Thyroid gland (tissue), 4 donors: ENCODE data around the gene LHPP. TPM values are rescaled to one million over a fixed set of nuclear protein-coding genes. Genes with fewer than 3 reads are reported as not detected.
A peak's percentile ranks its signal among the peaks of the same experiment; 100 is the strongest.

Experiments
- DNase-seq, 2 donors: peaks; one replicate each; pipeline ENCODE4 v3.0.0-alpha.2; 2019
- H3K27ac ChIP-seq, 3 donors: fragments of 200-600 bp; sonication (generic); 1 replicate in 2 of 3; 2 replicates in 1 of 3; pipeline ENCODE4 v1.5.1; 2016 to 2019; ENCODE audit warnings: mild to moderate bottlenecking in 1 of 3, moderate library complexity in 1 of 3
- H3K27me3 ChIP-seq: fragments of 200-600 bp; sonication (generic); one replicate; pipeline ENCODE4 v1.5.1; 2019
- H3K36me3 ChIP-seq, 2 donors: fragments of 200-600 bp; sonication (generic); one replicate each; pipeline ENCODE4 v1.5.1; 2016 to 2019
- H3K4me1 ChIP-seq, 2 donors: fragments of 200-600 bp; sonication (generic); one replicate each; pipeline ENCODE4 v1.5.1; 2017 to 2019
- H3K4me3 ChIP-seq, 3 donors: fragments of 200-600 bp; sonication (generic); replicated peaks in 1 of 3; 1 replicate in 2 of 3; 2 replicates in 1 of 3; pipeline ENCODE4 v1.5.1; 2016; ENCODE audit warnings: mild to moderate bottlenecking in 1 of 3
- H3K9me3 ChIP-seq: fragments of 200-600 bp; sonication (generic); one replicate; pipeline ENCODE4 v1.5.1; 2017
- POLR2A ChIP-seq, 2 donors: fragments of 450-650 bp; IDR thresholded peaks; one replicate each; pipeline ENCODE4 v1.6.1; 2017; ENCODE audit warnings: antibody characterized with exemption in 2 of 2, mild to moderate bottlenecking in 2 of 2, moderate library complexity in 1 of 2
- WGBS, 2 donors: methylation state at CpG; one replicate each; pipeline ENCODE4 v1.1.5; 2017; 5-methylcytosine and 5-hydroxymethylcytosine counted together
- intact Hi-C: fragments of 100-400 bp; cut with DNase I; formaldehyde crosslinking; loops from one replicate; pipeline ENCODE4 v1.15.1; 2023
- total RNA-seq, 4 donors: library from RNA; depleted of rRNA; stranded (reverse); fragments of >200 nt; gene quantifications; one replicate each; pipeline ENCODE4 v1.2.3, GENCODE V29; 2016
- TF ChIP-seq, protein P1 (sequence below), 6 experiments: fragments of 200-600 bp in 3 of 6; fragments of 450-650 bp in 3 of 6; sonication (generic) in 3 of 6; IDR thresholded peaks; one replicate each; pipeline ENCODE4 v1.5.1; 2016 to 2019; ENCODE audit warnings: antibody characterized with exemption in 6 of 6, mild to moderate bottlenecking in 2 of 6, inconsistent platforms in 1 of 6, moderate library complexity in 1 of 6

Gene LHPP
- total RNA-seq, 4 donors from 2014 or later, result 8.3 to 69.9 (median 48.3) TPM

DNA sequence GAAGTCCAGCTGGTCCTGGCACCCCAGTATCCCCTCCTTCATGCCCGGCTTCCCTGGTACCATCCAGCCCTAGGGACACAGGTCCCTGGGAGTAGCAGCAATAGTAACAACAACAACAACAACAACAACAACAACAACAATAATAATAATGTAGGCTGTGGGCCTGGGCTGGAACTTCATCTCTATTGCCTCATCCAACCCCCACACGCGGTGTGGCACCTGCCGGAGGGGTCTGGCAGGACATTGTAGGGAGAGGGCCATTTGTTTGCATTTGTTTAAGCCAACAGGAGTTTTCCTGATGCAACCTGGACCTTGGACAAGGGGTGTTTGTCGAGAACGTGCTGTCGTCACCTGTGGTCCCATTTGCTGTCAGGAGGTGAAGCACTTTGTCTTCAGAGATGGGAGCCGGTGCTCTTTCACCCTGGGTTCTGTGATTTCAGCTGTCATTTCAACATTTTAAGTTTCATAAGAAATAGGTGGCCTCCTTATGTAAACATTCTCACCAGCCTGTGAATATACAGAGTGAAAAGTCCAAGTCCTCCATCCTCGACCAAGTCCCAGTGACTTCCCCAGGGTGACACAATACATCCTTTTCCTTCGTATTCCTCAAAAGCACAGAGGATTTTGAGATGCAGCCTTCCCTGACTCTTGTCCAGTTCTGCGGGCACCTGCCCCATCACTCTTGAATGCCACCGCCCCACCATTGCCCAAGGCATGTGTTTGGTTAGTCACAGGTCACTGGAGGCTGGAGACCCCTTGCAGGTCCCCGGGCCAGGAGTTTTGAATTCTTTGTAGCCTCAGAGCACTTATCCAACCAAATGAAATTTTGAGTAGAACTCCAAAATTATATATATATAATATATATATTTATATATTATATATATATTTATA, 9.2 kb downstream of the LHPP start:
- WGBS, 2 donors, result 68 to 70% methylated on average over 13 of the region's 13 CpGs
- no peaks in the 10 kb centered on the region for H3K27me3 ChIP-seq
- no peaks in the 10 kb centered on the region for H3K9me3 ChIP-seq
- H3K4me3 ChIP-seq, result no peak overlapping the region
- DNase-seq, result peak; percentile 85 to 87
- peaks cover 12 to 13% of the 10 kb centered on the region in 2 donors for H3K4me1 ChIP-seq
- intact Hi-C loops, result no loop called here
- H3K36me3 ChIP-seq, result no peaks in the 10 kb centered on the region
- no peak for TF ChIP-seq POLR2A (IDR thresholded peaks at IDR 0.05)
- TF ChIP-seq, protein P1, sequence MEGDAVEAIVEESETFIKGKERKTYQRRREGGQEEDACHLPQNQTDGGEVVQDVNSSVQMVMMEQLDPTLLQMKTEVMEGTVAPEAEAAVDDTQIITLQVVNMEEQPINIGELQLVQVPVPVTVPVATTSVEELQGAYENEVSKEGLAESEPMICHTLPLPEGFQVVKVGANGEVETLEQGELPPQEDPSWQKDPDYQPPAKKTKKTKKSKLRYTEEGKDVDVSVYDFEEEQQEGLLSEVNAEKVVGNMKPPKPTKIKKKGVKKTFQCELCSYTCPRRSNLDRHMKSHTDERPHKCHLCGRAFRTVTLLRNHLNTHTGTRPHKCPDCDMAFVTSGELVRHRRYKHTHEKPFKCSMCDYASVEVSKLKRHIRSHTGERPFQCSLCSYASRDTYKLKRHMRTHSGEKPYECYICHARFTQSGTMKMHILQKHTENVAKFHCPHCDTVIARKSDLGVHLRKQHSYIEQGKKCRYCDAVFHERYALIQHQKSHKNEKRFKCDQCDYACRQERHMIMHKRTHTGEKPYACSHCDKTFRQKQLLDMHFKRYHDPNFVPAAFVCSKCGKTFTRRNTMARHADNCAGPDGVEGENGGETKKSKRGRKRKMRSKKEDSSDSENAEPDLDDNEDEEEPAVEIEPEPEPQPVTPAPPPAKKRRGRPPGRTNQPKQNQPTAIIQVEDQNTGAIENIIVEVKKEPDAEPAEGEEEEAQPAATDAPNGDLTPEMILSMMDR (IDR thresholded peaks at IDR 0.05), result no peak
- no peak overlapping the region for H3K27ac ChIP-seq

DNA sequence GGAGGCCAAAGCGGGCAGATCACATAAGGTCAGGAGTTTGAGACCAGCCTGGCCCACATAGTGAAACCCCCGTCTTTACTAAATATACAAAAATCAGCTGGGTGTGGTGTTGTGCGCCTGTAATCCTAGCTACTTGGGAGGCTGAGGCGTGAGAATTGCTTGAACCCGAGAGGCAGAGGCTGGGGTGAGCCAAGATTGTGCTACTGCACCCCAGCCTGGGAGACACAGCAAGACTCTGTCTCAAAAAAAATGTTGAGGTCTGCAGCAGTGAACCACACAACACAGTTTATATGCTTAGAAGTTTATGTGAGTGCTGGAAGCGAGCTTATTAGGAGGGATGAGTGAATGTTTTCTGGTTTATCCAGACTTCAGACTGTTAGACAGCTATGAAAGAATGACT, 10.4 kb downstream of the LHPP start:
- Histone ChIP-seq H3K4me3 (no peak overlapping the region), H3K36me3 (no peaks in the 10 kb centered on the region), H3K9me3 (no peaks in the 10 kb centered on the region), H3K27me3 (no peaks in the 10 kb centered on the region), H3K4me1 (peaks cover 7 to 20% of the 10 kb centered on the region in 2 donors), H3K27ac (no peak overlapping the region)
- TF ChIP-seq, protein P1 (IDR thresholded peaks at IDR 0.05), result no peak
- no peak for TF ChIP-seq POLR2A (IDR thresholded peaks at IDR 0.05)
- 90 to 93% methylated on average over 6 of the region's 6 CpGs for WGBS, 2 donors
- intact Hi-C loops, result no loop called here
- no peak for DNase-seq

DNA sequence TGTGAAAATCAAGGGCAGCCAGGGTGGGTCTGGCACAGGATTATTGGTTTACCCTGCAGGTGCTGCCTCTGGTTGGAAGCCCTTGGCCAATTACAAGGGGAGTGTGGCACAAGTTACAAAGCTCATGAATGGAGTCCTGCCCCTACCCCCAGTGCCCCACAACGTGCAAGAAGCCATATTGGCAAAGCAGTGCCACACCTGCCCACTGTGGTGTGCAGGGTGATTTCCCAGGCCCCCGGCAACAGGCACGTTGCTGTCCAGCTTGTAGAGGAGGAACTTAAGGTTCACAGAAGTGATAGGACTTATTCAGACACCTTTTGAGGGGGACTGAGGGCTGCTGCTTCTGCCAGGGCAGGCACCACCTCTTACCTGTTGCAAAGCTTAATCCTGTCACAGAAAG, 11.4 kb downstream of the LHPP start:
- H3K27me3 ChIP-seq, result no peaks in the 10 kb centered on the region
- intact Hi-C loops, result no loop called here
- TF ChIP-seq, protein P1 (IDR thresholded peaks at IDR 0.05), result no peak
- TF ChIP-seq POLR2A (IDR thresholded peaks at IDR 0.05), result no peak
- no peaks in the 10 kb centered on the region for H3K36me3 ChIP-seq
- peak overlapping the region in 2 of 3 donors; percentile 25 to 33 for H3K27ac ChIP-seq
- H3K9me3 ChIP-seq, result no peaks in the 10 kb centered on the region
- H3K4me1 ChIP-seq, result peaks cover 17 to 30% of the 10 kb centered on the region in 2 donors
- WGBS, 2 donors, result 74 to 80% methylated on average over 3 of the region's 3 CpGs
- no peak for DNase-seq
- no peak overlapping the region for H3K4me3 ChIP-seq

DNA sequence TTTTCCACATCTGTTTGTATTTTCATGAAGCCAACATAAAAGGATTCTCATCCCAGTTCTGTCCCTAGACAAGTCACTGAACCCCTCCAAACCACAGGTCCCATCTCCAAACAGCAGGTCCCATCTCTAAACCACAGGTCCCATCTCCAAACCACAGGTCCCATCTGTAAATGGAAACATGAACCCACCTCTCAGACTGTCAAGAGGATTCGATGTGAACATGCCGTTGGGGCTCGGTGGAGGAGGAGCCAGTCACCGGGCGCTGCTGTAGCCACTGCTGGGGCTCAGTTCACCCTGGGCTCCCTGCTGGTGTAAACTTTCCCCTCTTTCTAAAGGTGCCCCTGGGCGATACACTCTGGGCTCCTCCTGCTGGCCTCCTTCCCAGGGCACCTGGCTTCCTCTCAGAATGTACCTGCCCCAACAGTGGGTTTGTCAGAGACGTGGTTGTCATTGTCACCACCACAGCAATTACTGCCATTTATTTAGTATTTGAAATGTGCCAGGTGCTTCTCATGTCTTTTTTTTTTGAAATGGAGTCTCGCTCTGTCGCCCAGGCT, 13.0 kb downstream of the LHPP start:
- TF ChIP-seq, protein P1 (IDR thresholded peaks at IDR 0.05), result no peak
- TF ChIP-seq POLR2A (IDR thresholded peaks at IDR 0.05), result no peak
- DNase-seq, result no peak
- Histone ChIP-seq H3K4me3 (no peak overlapping the region), H3K36me3 (no peaks in the 10 kb centered on the region), H3K4me1 (peaks cover 20 to 31% of the 10 kb centered on the region in 2 donors), H3K9me3 (no peaks in the 10 kb centered on the region), H3K27ac (peak overlapping the region in 1 of 3 donors; percentile 53), H3K27me3 (no peaks in the 10 kb centered on the region)
- intact Hi-C loops, result no loop called here
- WGBS, 2 donors, result 68 to 78% methylated on average over 9 of the region's 9 CpGs
